HG03342 (cell line): ENCODE data around the gene SMYD2.
"Not testable (repeated sequence)": the region's sequence is repeated elsewhere in the genome, so short reads cannot be mapped to it uniquely, and the experiment has no call there.

Experiments
- ATAC-seq: cut with Tn5 transposase; IDR thresholded peaks from one replicate; pipeline ENCODE4 v1.9.1; 2021; ENCODE audit warnings: mild to moderate bottlenecking, moderate library complexity; ENCODE audit not compliant: unreplicated experiment

Gene SMYD2

GRCh38 chr1:214271174-214271858, 9.6 kb upstream of the SMYD2 start:
- no peak for ATAC-seq

DNA sequence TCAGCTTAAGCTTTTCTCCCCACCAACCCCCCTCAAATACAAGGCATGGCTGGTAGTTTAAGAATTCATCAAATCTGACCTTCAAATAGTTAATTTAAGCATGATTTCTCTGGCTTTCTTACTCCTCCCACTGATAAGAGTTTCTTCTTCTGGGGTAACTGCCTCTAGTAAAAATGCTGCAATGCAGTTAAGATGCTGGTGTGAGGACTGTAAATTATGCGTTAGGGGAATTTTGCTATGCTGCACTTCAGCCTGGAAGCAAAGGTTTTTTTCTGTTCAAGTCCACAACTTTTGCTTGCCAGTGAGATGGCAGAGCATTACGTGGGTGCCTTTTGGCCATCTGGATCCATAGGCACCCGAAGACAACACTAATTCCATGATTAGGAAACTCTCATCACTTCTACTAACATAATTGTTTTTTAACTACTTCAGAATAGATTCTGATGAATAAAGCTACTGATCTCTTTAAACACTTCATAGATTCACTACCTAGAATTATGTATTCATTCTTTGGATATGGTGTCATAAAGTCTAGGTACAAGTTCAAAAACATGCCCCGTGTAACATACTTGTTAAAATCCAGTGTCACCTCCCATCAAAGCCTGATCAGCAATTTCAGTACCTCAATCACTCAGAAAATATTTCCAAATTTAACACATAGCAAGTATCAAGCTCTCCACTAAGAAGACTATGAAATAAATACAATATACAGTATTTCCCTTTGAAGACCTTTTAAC, 8.8 kb upstream of the SMYD2 start:
- ATAC-seq = no peak

DNA sequence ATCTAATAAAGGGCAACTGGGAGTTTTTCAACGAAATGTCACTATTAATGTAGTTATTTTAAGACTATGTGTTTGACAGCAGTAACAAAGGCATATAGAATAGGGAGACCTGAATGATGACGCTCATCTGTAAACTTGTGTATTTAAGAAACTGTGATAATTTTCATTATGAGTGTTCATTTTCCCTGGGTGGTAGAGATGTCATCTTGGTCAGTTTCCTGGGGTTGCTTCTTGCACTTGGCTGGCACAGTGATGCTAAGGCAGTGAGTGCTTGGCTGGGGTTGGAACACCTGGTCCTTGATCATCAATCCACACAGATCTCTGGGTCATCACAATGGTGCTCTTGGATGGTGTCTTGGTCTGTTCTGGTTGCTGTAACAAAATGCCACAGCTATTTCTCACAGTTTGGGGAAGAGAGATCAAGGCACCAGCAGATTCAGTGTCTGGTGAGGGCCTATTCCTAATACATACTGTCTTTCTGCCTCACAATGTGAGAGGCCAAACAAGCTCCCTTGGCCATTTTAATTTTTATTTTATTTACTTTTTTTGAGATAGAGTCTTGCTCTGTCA, 7.9 kb upstream of the SMYD2 start:
- ATAC-seq = no peak

GRCh38 chr1:214275700-214276099, 5.3 kb upstream of the SMYD2 start:
- ATAC-seq = not testable (repeated sequence)

DNA sequence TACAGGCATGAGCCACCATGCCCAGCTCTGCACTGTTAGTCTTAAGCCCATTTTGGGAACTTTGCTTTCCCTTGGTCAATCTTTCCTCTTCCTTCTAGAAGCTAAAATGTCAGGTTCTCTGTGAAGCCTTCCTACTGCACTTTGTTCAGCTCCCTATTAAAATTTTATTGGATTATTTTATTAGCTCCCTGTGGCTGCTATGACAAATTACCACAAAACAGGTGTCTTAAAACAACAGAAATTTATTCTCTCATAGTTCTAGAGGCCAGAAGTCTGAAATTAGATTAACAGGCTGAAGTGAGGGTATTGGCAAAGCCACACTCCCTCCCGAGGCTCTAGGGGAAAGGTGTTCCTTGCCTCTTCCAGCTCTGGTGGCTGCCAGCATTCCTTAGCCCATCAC, 4.2 kb upstream of the SMYD2 start:
- no peak for ATAC-seq

GRCh38 chr1:214277704-214278635, 3.0 kb upstream of the SMYD2 start:
- ATAC-seq = no peak

GRCh38 chr1:214280386-214281020, 456 bp upstream of the SMYD2 start:
- ATAC-seq = peak; percentile 56

GRCh38 chr1:214281720-214282629, 1.0 kb downstream of the SMYD2 start:
- no peak for ATAC-seq

- no peak for ATAC-seq
Observed at GRCh38 chr1:214282630-214283242, 1.8 kb downstream of the SMYD2 start.

- no peak for ATAC-seq
Observed at GRCh38 chr1:214285610-214286440, 4.9 kb downstream of the SMYD2 start.

GRCh38 chr1:214287884-214288283, 6.9 kb downstream of the SMYD2 start:
- ATAC-seq = no peak

DNA sequence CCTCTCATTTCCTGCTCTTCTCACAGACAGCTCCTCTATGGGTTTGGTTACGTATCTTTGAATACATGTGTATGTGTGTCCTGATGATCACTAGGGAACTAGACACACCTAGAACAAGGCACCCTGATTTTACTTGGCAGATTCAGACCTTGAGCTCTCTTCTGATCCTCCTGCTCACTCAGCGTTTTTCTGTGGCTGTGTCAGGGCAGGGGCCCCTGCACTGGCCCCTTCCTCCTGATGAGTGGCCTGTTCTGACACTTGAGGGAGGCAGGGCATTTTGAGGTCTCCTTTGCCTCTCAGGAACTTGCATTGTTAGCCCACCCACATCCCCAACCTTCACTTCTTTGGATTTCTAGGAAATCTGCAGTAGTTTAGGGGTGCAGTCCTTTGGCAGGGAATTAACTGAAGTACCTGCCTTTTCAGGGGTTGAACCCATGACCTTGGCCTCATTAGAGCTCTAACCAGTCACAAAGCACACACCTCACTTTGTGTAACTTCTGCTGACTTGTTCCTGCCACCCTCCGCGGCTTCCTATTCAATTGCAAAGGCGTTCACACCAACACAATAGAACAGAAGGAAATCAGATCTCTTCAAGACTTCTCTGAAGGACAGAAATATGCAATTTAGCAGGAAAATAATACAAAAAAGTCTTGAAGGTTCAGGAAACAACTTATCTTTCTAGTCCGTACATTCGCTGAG, 8.8 kb downstream of the SMYD2 start:
- ATAC-seq = no peak

DNA sequence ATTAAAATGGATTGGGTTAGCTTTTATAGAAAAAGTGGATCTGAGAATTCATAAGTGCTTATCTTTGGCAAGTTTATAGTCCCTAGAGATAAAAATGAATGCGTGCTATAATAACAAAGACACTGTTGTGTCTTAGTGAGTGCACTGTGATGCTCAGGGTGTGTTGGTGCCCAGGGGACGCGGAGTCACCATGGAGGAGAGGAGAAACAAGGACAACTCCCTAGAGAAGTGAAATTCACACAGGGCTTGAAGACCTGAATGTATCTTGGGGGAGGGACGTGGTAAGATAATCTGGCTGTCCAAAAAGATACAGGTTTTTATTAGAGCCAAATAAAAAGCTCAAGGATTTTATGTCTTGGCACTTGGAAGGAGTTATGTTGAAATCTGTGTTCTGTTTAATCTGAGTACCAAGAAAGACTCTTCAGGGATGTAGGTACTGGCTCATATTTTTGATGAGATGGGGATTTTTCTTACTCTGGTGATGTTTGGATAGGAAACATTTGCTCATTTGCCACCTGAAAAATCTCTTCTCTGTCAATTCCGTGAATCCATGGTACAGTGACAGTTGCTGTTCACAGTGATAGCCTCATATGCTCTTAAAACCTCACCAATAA, 9.6 kb downstream of the SMYD2 start:
- ATAC-seq = no peak

GRCh38 chr1:214292322-214292721, 11.4 kb downstream of the SMYD2 start:
- no peak for ATAC-seq

DNA sequence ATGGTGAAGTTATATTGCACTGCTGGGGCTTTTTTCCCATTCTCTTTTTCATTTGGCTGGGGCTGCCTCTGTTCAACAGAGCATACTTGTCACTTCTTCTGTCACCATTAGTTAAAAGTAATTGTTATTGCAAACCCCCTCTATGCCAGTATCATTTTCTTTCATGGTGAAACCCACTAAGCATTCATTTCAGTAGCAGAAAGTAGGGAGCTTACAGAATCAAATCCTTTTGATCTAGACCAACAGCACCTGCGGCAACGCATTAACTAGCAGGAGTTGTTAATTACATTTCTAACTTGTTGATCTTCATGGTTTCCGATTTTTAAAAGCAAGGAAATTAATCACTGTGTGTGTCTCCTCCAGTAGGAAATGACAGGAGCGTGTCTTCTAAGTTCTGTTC, 15.0 kb downstream of the SMYD2 start:
- ATAC-seq = no peak

GRCh38 chr1:214296860-214297745, 16.1 kb downstream of the SMYD2 start:
- ATAC-seq = no peak
